Natural killer cell (primary cell): ENCODE results near the gene FAIM2. TPM values are rescaled to one million over a fixed set of nuclear protein-coding genes. Genes with fewer than 3 reads are reported as not detected.

Experiments
- ATAC-seq, 3 donors: fragments of 150-1000 bp in 2 of 3; fragments of 200-7000 bp in 1 of 3; cut with Tn5 transposase; 1 replicate in 1 of 3; 2 replicates in 2 of 3; pipeline ENCODE4 v1.10.0; 2021; ENCODE audit warnings: mild to moderate bottlenecking in 2 of 3, moderate library complexity in 2 of 3
- DNase-seq, 2 donors: peaks; one replicate each; pipeline versions ENCODE4 v3.0.0 to v3.0.0-alpha.2; 2013 to 2021; ENCODE audit warnings: mixed read lengths in 1 of 2
- H3K27ac ChIP-seq: one replicate; pipeline ENCODE4 v1.5.1; 2013; ENCODE audit warnings: mild to moderate bottlenecking, low read length
- H3K27me3 ChIP-seq: one replicate; pipeline ENCODE4 v1.6.1; 2013; ENCODE audit warnings: low read length; ENCODE audit not compliant: control insufficient read depth, insufficient read depth
- H3K36me3 ChIP-seq: one replicate; pipeline ENCODE4 v1.6.1; 2013; ENCODE audit warnings: low read length; ENCODE audit not compliant: control insufficient read depth, insufficient read depth
- H3K4me1 ChIP-seq: one replicate; pipeline ENCODE4 v1.6.1; 2013; ENCODE audit warnings: low read length; ENCODE audit not compliant: control insufficient read depth, insufficient read depth
- H3K4me3 ChIP-seq: one replicate; pipeline ENCODE4 v1.5.1; 2013; ENCODE audit warnings: low read length
- H3K9me3 ChIP-seq: one replicate; pipeline ENCODE4 v1.6.1; 2013; ENCODE audit warnings: low read length; ENCODE audit not compliant: control insufficient read depth, insufficient read depth
- H3K27ac Mint-ChIP-seq, 2 donors: one replicate each; pipeline ENCODE4 v1.8.0; 2022; ENCODE audit warnings: mild to moderate bottlenecking in 2 of 2, mixed read lengths in 2 of 2, moderate library complexity in 1 of 2
- H3K27me3 Mint-ChIP-seq, 2 donors: one replicate each; pipeline ENCODE4 v1.8.0; 2022; ENCODE audit warnings: low read depth in 2 of 2, mixed read lengths in 2 of 2
- H3K36me3 Mint-ChIP-seq: one replicate; pipeline ENCODE4 v1.8.0; 2022; ENCODE audit warnings: mixed read lengths
- H3K4me1 Mint-ChIP-seq, 2 donors: one replicate each; pipeline ENCODE4 v1.8.0; 2022; ENCODE audit warnings: mixed read lengths in 2 of 2
- H3K4me3 Mint-ChIP-seq: one replicate; pipeline ENCODE4 v1.8.0; 2022; ENCODE audit warnings: mild to moderate bottlenecking, moderate library complexity, mixed read lengths
- H3K9me3 Mint-ChIP-seq, 2 donors: one replicate each; pipeline ENCODE4 v1.8.0; 2022; ENCODE audit warnings: mixed read lengths in 2 of 2
- WGBS: methylation state at CpG from one replicate; pipeline ENCODE4 v1.1.7; 2013; ENCODE audit warnings: missing lambda C conversion rate; ENCODE audit not compliant: insufficient coverage; 5-methylcytosine and 5-hydroxymethylcytosine counted together
- intact Hi-C: fragments of 100-400 bp; cut with micrococcal nuclease; formaldehyde crosslinking; loops from one replicate; pipeline ENCODE4 v1.14.2; 2022
- total RNA-seq, 4 donors: library from RNA; stranded (reverse); fragments of 120-200 nt in 1 of 4; gene quantifications; one replicate each; pipeline versions ENCODE4 v1.2.3 to v1.2.4, GENCODE V29; 2013 to 2022
- TF ChIP-seq, protein P1 (sequence below): fragments of 200-600 bp; IDR thresholded peaks from one replicate; pipeline ENCODE4 v1.8.0; 2022; ENCODE audit warnings: antibody characterized with exemption

FAIM2 gene
- total RNA-seq, 3 donors from 2014 or later (not counting 1 experiment from before 2014, with no cell fraction given) = 0.09 to 0.57 TPM; not detected in 1

DNA sequence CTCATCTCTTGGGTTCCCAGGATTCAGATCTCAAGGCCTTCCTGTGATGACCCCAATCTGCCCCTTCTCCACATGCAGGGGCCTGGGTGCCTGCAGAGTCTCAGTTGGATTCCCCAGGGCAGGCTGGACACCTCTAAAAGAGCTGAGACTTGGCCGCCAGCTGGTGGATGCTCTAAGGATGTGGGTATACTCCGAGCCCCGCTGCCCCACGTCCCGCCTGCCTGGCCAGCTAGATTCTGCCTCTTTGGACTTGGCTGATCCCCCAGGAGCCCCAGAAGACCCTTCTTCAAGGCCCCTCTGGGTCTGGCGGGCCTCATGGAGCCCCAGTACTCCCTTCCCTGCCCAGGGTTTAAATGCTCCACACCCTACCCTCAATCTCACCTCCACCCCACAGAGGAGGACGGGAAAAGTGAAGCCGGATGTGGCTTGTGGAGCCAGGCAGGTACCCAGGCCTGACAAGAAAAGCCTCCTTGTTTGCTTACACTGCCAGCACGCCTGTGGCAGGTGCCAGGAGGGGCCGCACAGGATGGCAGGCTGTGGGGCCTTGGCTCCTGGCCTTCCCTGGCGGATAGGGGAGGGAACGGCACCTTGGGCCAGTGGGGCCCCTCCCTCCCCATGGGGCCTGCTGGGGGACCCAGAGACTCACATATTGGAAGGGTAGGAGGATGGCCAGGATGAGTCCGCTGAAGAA is 15.1 kb downstream of the FAIM2 start:
- Mint-ChIP-seq H3K36me3 (no peaks in the 10 kb centered on the region), H3K9me3 (no peaks in the 10 kb centered on the region), H3K4me3 (no peak overlapping the region), H3K4me1 (no peaks in the 10 kb centered on the region), H3K27me3 (peaks cover 14 to 22% of the 10 kb centered on the region in 2 donors), H3K27ac (no peak overlapping the region)
- intact Hi-C loops = no loop called here
- H3K36me3 ChIP-seq = no peaks in the 10 kb centered on the region
- H3K27me3 ChIP-seq = no peaks in the 10 kb centered on the region
- H3K9me3 ChIP-seq = no peaks in the 10 kb centered on the region
- DNase-seq (no peak), ATAC-seq (no peak)
- no peak overlapping the region for H3K27ac ChIP-seq
- TF ChIP-seq, protein P1, sequence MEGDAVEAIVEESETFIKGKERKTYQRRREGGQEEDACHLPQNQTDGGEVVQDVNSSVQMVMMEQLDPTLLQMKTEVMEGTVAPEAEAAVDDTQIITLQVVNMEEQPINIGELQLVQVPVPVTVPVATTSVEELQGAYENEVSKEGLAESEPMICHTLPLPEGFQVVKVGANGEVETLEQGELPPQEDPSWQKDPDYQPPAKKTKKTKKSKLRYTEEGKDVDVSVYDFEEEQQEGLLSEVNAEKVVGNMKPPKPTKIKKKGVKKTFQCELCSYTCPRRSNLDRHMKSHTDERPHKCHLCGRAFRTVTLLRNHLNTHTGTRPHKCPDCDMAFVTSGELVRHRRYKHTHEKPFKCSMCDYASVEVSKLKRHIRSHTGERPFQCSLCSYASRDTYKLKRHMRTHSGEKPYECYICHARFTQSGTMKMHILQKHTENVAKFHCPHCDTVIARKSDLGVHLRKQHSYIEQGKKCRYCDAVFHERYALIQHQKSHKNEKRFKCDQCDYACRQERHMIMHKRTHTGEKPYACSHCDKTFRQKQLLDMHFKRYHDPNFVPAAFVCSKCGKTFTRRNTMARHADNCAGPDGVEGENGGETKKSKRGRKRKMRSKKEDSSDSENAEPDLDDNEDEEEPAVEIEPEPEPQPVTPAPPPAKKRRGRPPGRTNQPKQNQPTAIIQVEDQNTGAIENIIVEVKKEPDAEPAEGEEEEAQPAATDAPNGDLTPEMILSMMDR = no peak
- WGBS = 90% methylated on average over 13 of the region's 13 CpGs
- H3K4me1 ChIP-seq = no peaks in the 10 kb centered on the region
- H3K4me3 ChIP-seq = no peak overlapping the region

GRCh38 chr12:49887536-49888401 is 15.9 kb downstream of the FAIM2 start:
- intact Hi-C loops = no loop called here
- Mint-ChIP-seq H3K36me3 (no peaks in the 10 kb centered on the region), H3K27ac (no peak overlapping the region), H3K27me3 (peaks cover 13 to 24% of the 10 kb centered on the region in 2 donors), H3K9me3 (no peaks in the 10 kb centered on the region), H3K4me1 (no peaks in the 10 kb centered on the region), H3K4me3 (no peak overlapping the region)
- WGBS = 87% methylated on average over 15 of the region's 15 CpGs
- Histone ChIP-seq H3K9me3 (no peaks in the 10 kb centered on the region), H3K4me1 (no peaks in the 10 kb centered on the region), H3K4me3 (no peak overlapping the region), H3K36me3 (no peaks in the 10 kb centered on the region), H3K27ac (no peak overlapping the region), H3K27me3 (no peaks in the 10 kb centered on the region)
- DNase-seq (no peak), ATAC-seq (no peak)
- TF ChIP-seq, protein P1 = no peak

- no peaks in the 10 kb centered on the region for H3K4me1 Mint-ChIP-seq
- H3K27me3 Mint-ChIP-seq = peaks cover 8 to 17% of the 10 kb centered on the region in 2 donors
- TF ChIP-seq, protein P1 = no peak
- intact Hi-C loops = no loop called here
- no peak overlapping the region for H3K4me3 Mint-ChIP-seq
- WGBS = 80% methylated on average over 7 of the region's 9 CpGs
- no peaks in the 10 kb centered on the region for H3K36me3 ChIP-seq
- DNase-seq = no peak
- no peak overlapping the region for H3K4me3 ChIP-seq
- no peaks in the 10 kb centered on the region for H3K4me1 ChIP-seq
- H3K9me3 ChIP-seq = no peaks in the 10 kb centered on the region
- H3K9me3 Mint-ChIP-seq = no peaks in the 10 kb centered on the region
- no peak overlapping the region for H3K27ac ChIP-seq
- H3K27ac Mint-ChIP-seq = no peak overlapping the region
- H3K36me3 Mint-ChIP-seq = no peaks in the 10 kb centered on the region
- ATAC-seq = no peak
- no peaks in the 10 kb centered on the region for H3K27me3 ChIP-seq
Measured at GRCh38 chr12:49887091-49887490, 16.6 kb downstream of the FAIM2 start.
